Fibroblast of pulmonary artery (primary cell): Measurements from ENCODE around the gene METTL1.
"Not testable (repeated sequence)": the region's sequence is repeated elsewhere in the genome, so short reads cannot be mapped to it uniquely, and the experiment has no call there.

Experiments used
- DNase-seq: peaks from one replicate; pipeline ENCODE4 v3.0.0-alpha.2; 2010; ENCODE audit warnings: low read depth
- H3K4me3 ChIP-seq: replicated peaks from 2 replicates; pipeline ENCODE4 v1.5.1; 2011; ENCODE audit warnings: low read depth, mild to moderate bottlenecking, control low read depth, low read length, moderate library complexity
- CTCF ChIP-seq: IDR thresholded peaks from 2 replicates; pipeline ENCODE4 v1.5.1; 2011; ENCODE audit warnings: mild to moderate bottlenecking, control low read depth, low read length, inconsistent platforms; ENCODE audit errors: missing control alignments

Gene METTL1

GRCh38 chr12:57775044-57775443 is 3.1 kb upstream of the METTL1 start:
- no peak overlapping the region for H3K4me3 ChIP-seq
- no peak for DNase-seq
- no peak for TF ChIP-seq CTCF

GRCh38 chr12:57774634-57775033 is 2.7 kb upstream of the METTL1 start:
- H3K4me3 ChIP-seq, DNase-seq: not testable (repeated sequence)

GRCh38 chr12:57772429-57773322 is 771 bp upstream of the METTL1 start, which contains the start of gene EEF1AKMT3:
Gene EEF1AKMT3 (plus strand): TSS chr12:57772614. CDS start chr12:57772725, 111 bp downstream.
- TF ChIP-seq CTCF, result no peak
- DNase-seq, result peak; percentile 40
- peak within 1 kb of the TSS; percentile 91 for H3K4me3 ChIP-seq

GRCh38 chr12:57771236-57771872 is 551 bp downstream of the METTL1 start:
- peak overlapping the region; percentile 91 for H3K4me3 ChIP-seq
- peak; percentile 91 for DNase-seq

GRCh38 chr12:57770734-57771133 is 1.2 kb downstream of the METTL1 start:
- no peak for DNase-seq
- no peak for TF ChIP-seq CTCF
- no peak overlapping the region for H3K4me3 ChIP-seq

More at GRCh38 chr12:57771236-57771872, 551 bp downstream of the METTL1 start:
- TF ChIP-seq CTCF, result no peak

GRCh38 chr12:57769594-57769993 is 2.3 kb downstream of the METTL1 start:
- TF ChIP-seq CTCF, result no peak
- DNase-seq, result no peak
- H3K4me3 ChIP-seq, result no peak overlapping the region

GRCh38 chr12:57767876-57768275 is 4.0 kb downstream of the METTL1 start:
- DNase-seq, result no peak
- H3K4me3 ChIP-seq, result no peak overlapping the region
- no peak for TF ChIP-seq CTCF
